HUES48 (cell line): ENCODE data around the gene FGF18.

Source experiments
- H3K27ac ChIP-seq: one replicate; pipeline ENCODE4 v1.7.0; 2013; ENCODE audit warnings: low read depth, low read length, inconsistent platforms
- H3K27me3 ChIP-seq: 2 replicates; pipeline ENCODE4 v1.6.1; 2013; ENCODE audit warnings: mild to moderate bottlenecking, low read length; ENCODE audit not compliant: control insufficient read depth, insufficient read depth
- H3K36me3 ChIP-seq: 2 replicates; pipeline ENCODE4 v1.6.1; 2013; ENCODE audit warnings: low read length; ENCODE audit not compliant: control insufficient read depth, insufficient read depth
- H3K4me1 ChIP-seq: 2 replicates; pipeline ENCODE4 v1.6.1; 2013; ENCODE audit warnings: mild to moderate bottlenecking, low read length; ENCODE audit not compliant: control insufficient read depth, insufficient read depth
- H3K4me3 ChIP-seq: 2 replicates; pipeline ENCODE4 v1.5.1; 2013; ENCODE audit warnings: mild to moderate bottlenecking, low read depth, low read length
- H3K9ac ChIP-seq: 2 replicates; pipeline ENCODE4 v1.6.1; 2013; ENCODE audit warnings: mild to moderate bottlenecking, low read depth, low read length, moderate library complexity
- H3K9me3 ChIP-seq: 2 replicates; pipeline ENCODE4 v1.6.1; 2013; ENCODE audit warnings: low read length; ENCODE audit not compliant: control insufficient read depth, insufficient read depth

FGF18 gene

DNA sequence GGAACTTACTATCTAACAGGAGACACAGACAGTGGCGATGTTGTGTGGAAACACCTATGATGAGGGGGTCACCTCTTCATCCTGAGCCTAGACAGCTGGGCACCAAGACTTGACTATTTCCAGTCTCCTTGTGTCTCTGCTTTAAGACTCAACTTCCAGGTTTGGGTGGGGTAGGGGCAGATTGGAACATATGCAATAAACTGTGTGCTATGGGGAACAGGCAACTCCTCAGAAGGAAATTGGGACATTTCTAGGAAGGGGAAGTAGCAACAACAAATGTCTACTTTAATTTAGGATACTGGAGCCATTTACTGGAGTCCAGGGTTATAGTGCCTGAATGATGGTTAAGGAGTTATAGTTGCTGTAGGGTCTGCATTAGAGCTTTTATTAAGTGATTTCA, 57.3 kb downstream of the FGF18 start:
- Histone ChIP-seq H3K4me1 (no peaks in the 10 kb centered on the region), H3K4me3 (no peak overlapping the region), H3K9me3 (no peaks in the 10 kb centered on the region), H3K27me3 (no peaks in the 10 kb centered on the region), H3K36me3 (no peaks in the 10 kb centered on the region), H3K27ac (no peak overlapping the region), H3K9ac (no peak overlapping the region)

GRCh38 chr5:171477101-171477500, 57.7 kb downstream of the FGF18 start:
- H3K36me3 ChIP-seq, result no peaks in the 10 kb centered on the region
- no peak overlapping the region for H3K27ac ChIP-seq
- no peaks in the 10 kb centered on the region for H3K9me3 ChIP-seq
- H3K4me1 ChIP-seq, result no peaks in the 10 kb centered on the region
- no peaks in the 10 kb centered on the region for H3K27me3 ChIP-seq
- H3K9ac ChIP-seq, result no peak overlapping the region
- no peak overlapping the region for H3K4me3 ChIP-seq

- no peak overlapping the region for H3K4me3 ChIP-seq
- H3K27me3 ChIP-seq, result no peaks in the 10 kb centered on the region
- H3K9me3 ChIP-seq, result no peaks in the 10 kb centered on the region
- H3K36me3 ChIP-seq, result no peaks in the 10 kb centered on the region
- no peaks in the 10 kb centered on the region for H3K4me1 ChIP-seq
- no peak overlapping the region for H3K27ac ChIP-seq
- H3K9ac ChIP-seq, result no peak overlapping the region
Observed at GRCh38 chr5:171477666-171478065, 58.2 kb downstream of the FGF18 start.

DNA sequence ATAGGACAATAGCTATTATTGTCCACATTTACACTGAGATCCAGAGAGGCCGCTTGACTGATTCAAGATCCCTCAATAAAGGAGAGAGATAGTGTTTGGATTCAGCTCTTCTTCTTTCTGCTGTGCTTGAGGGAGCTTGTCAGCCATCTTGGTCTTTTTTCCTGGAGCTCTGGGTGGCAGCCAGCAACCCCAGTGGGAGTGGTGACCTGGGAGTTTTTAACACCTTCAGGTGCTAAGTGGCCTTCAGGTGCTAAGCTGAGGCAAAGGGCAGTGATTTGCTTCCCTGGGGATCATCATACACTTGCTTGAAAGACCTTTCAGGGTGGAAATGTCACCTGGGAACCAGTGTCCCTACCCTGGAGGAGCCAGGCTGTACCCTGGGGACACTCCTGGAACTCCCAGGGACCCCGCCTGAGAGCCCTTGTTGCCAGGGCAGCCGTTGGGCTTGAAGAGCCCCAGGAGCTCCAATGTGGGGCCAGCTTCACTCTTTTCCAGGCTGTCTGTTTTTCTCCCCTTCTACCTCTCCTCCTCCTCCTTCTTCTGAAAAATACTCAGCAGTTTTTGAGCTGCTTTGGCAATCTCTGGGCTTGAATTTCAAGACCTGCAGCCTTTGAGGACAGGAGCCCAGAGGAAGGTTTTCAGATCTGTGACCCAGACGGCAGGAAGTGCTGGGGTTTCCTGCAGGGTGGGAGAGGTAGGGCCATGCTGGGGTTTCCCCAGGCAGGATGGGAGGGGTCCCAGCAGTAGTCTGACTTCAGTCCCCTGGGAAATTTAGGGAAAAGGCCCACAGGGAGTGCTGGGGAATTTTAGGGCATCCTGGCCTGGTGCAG, 59.7 kb downstream of the FGF18 start:
- H3K9ac ChIP-seq, result no peak overlapping the region
- H3K4me1 ChIP-seq, result no peaks in the 10 kb centered on the region
- no peaks in the 10 kb centered on the region for H3K27me3 ChIP-seq
- no peaks in the 10 kb centered on the region for H3K36me3 ChIP-seq
- H3K9me3 ChIP-seq, result no peaks in the 10 kb centered on the region
- no peak overlapping the region for H3K4me3 ChIP-seq
- no peak overlapping the region for H3K27ac ChIP-seq

- H3K27me3 ChIP-seq, result no peaks in the 10 kb centered on the region
- no peak overlapping the region for H3K4me3 ChIP-seq
- H3K36me3 ChIP-seq, result no peaks in the 10 kb centered on the region
- no peak overlapping the region for H3K27ac ChIP-seq
- no peaks in the 10 kb centered on the region for H3K4me1 ChIP-seq
- H3K9me3 ChIP-seq, result no peaks in the 10 kb centered on the region
- no peak overlapping the region for H3K9ac ChIP-seq
Observed at GRCh38 chr5:171479776-171480125, 60.3 kb downstream of the FGF18 start.

DNA sequence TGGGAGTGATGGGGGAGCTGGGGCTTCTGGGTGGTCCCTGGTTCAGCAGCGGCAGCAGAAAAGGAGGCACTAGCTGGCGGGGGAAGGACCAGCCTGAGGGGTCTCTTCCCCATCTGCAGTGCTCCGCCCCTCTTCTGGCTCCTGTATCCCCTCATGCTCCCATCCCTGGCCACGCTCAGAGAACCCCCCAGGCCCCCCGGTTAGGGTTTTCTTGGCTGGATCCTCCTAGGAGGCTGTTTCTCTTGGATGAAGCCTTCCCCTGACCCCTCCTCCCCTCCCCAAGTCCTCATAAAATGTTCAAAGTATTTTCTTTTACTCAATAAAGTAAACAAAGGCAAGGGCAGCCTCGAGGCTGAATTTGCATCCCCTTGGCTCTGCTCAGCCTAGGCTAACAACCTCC, 60.8 kb downstream of the FGF18 start:
- Histone ChIP-seq H3K9ac (no peak overlapping the region), H3K4me1 (no peaks in the 10 kb centered on the region), H3K4me3 (no peak overlapping the region), H3K27me3 (no peaks in the 10 kb centered on the region), H3K9me3 (no peaks in the 10 kb centered on the region), H3K27ac (no peak overlapping the region), H3K36me3 (no peaks in the 10 kb centered on the region)

GRCh38 chr5:171481571-171482433, 62.4 kb downstream of the FGF18 start:
- Histone ChIP-seq H3K4me1 (no peaks in the 10 kb centered on the region), H3K4me3 (no peak overlapping the region), H3K36me3 (no peaks in the 10 kb centered on the region)

GRCh38 chr5:171482434-171482730, 62.9 kb downstream of the FGF18 start:
- H3K4me1 ChIP-seq, result no peaks in the 10 kb centered on the region
- H3K36me3 ChIP-seq, result no peaks in the 10 kb centered on the region
- no peak overlapping the region for H3K4me3 ChIP-seq
- H3K9ac ChIP-seq, result no peak overlapping the region
- H3K27me3 ChIP-seq, result no peaks in the 10 kb centered on the region
- H3K27ac ChIP-seq, result no peak overlapping the region
- no peaks in the 10 kb centered on the region for H3K9me3 ChIP-seq

More at GRCh38 chr5:171481571-171482433, 62.4 kb downstream of the FGF18 start:
- Histone ChIP-seq H3K27ac (no peak overlapping the region), H3K27me3 (no peaks in the 10 kb centered on the region), H3K9me3 (no peaks in the 10 kb centered on the region), H3K9ac (no peak overlapping the region)

DNA sequence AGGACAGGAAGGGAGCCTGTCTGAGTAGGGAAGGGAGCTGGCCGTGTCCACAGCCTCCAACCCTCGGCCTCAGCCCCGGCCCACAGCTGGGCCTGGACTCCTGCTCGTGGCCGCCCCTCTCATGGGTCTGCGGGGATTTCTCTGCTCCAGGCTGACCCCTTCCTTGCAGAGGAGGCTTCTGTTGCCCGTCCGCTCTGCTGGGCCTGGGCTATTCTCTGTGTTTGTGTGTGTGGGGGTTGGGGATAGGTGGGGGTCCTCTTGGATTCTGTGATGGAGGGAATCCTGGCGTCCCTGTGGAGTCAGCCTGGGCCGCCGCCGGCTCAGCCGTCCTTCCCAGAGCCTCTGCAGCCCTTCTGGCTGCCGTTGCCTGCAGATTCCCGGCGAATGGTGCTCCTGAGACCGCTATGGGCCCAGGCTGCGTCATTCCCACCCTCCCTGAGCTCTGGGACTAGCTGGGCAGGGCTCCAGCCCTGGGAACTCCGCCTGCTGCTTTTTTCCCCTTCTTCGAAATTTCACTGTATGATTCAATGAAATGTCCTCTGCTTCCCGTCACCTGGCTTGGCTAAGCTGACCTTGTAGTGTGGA, 64.2 kb downstream of the FGF18 start:
- Histone ChIP-seq H3K9ac (no peak overlapping the region), H3K9me3 (no peaks in the 10 kb centered on the region), H3K36me3 (no peaks in the 10 kb centered on the region), H3K4me3 (no peak overlapping the region), H3K4me1 (no peaks in the 10 kb centered on the region), H3K27ac (no peak overlapping the region), H3K27me3 (no peaks in the 10 kb centered on the region)

- H3K4me1 ChIP-seq, result no peaks in the 10 kb centered on the region
- no peak overlapping the region for H3K27ac ChIP-seq
- no peak overlapping the region for H3K9ac ChIP-seq
- no peaks in the 10 kb centered on the region for H3K27me3 ChIP-seq
- H3K9me3 ChIP-seq, result no peaks in the 10 kb centered on the region
- no peak overlapping the region for H3K4me3 ChIP-seq
- H3K36me3 ChIP-seq, result no peaks in the 10 kb centered on the region
Observed at GRCh38 chr5:171484460-171484899, 65.0 kb downstream of the FGF18 start.

- Histone ChIP-seq H3K9ac (no peak overlapping the region), H3K27me3 (no peaks in the 10 kb centered on the region), H3K36me3 (no peaks in the 10 kb centered on the region), H3K4me3 (no peak overlapping the region), H3K27ac (no peak overlapping the region), H3K4me1 (no peaks in the 10 kb centered on the region), H3K9me3 (no peaks in the 10 kb centered on the region)
Observed at GRCh38 chr5:171485668-171486067, 66.2 kb downstream of the FGF18 start.
